GM15510 (cell line): ENCODE data around the gene MIER2.

Experiments
- POLR2A ChIP-seq: IDR thresholded peaks from 3 replicates; pipeline ENCODE4 v1.6.1; 2011; ENCODE audit warnings: borderline replicate concordance; ENCODE audit not compliant: insufficient read length; ENCODE audit errors: extremely low read depth

The MIER2 gene

GRCh38 chr19:367561-367960, 23.0 kb upstream of the MIER2 start:
- no peak for TF ChIP-seq POLR2A

GRCh38 chr19:366951-367350, 22.4 kb upstream of the MIER2 start:
- TF ChIP-seq POLR2A = no peak

GRCh38 chr19:366205-366783, 21.7 kb upstream of the MIER2 start:
- no peak for TF ChIP-seq POLR2A

- TF ChIP-seq POLR2A = no peak
Measured at GRCh38 chr19:364496-365287, 20.1 kb upstream of the MIER2 start.

DNA sequence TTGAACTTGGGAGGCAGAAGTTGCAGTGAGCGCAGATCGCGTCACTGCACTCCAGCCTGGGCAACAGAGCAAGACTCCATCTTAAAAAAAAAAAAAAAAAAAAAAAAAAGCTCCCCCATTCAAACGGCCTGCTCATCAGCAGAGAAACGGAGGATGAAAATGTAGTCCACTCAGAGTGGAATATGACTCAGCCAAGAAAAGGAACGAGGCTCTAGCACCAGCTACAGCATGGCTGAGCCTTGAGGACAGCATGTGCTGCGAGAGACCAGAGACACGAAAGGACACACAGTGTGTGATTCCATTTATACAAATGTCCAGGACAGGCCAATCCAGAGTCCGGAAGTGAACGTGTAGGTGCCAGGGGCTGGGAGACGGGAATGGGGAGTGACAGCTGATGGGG, 18.1 kb upstream of the MIER2 start:
- no peak for TF ChIP-seq POLR2A

GRCh38 chr19:362154-362553, 17.6 kb upstream of the MIER2 start:
- no peak for TF ChIP-seq POLR2A

- TF ChIP-seq POLR2A = no peak
Measured at GRCh38 chr19:359653-359925, 15.0 kb upstream of the MIER2 start.

DNA sequence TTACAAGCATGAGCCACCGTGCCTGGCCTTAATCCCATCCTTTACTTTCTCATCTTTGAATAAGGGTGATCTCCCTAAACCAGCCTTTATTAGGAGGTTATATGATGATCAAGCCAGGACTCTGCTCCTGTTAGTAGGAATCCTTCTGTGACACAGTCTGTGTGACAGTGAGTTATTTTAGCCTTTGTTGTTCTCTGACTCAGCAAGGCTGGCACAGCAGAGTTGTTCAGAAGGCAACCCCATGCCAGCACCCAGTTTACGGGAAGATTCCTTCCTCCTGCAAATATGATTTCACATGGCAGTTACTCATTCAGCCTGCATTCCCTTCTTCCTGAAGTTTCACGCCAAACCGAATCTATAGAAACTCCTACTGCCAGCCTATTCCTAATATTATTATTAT, 10.5 kb upstream of the MIER2 start:
- no peak for TF ChIP-seq POLR2A

DNA sequence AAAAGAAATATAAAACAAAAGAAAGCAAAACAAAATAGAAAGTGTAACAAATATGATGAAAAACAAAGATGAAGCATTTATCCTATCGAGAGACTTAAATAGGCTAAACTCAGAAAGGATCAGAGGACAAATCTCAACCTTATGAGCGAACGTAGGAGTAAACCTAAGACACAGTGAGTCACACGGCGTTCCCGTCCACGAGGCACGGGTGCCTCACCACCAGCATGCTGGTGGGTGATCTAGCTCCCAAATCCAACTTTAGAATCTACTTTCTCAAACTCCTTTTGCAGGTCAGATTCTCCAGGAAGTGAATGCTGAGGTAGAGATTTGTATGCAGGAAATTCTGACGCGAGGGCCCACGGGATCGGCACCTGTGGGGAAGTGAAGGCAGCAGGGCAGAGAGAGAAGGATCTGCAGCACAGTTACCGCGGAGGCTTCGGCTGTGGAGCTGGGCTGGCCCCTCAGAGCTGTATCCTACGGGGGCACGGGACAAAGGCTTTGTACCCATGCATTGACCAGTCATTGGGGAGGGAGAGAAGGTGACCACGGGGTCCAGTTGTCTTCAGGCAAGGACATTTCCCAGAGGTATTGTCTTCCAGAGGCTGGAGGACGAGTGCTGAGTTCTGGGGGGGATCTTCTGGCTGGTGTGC, 7.5 kb upstream of the MIER2 start:
- TF ChIP-seq POLR2A = no peak

DNA sequence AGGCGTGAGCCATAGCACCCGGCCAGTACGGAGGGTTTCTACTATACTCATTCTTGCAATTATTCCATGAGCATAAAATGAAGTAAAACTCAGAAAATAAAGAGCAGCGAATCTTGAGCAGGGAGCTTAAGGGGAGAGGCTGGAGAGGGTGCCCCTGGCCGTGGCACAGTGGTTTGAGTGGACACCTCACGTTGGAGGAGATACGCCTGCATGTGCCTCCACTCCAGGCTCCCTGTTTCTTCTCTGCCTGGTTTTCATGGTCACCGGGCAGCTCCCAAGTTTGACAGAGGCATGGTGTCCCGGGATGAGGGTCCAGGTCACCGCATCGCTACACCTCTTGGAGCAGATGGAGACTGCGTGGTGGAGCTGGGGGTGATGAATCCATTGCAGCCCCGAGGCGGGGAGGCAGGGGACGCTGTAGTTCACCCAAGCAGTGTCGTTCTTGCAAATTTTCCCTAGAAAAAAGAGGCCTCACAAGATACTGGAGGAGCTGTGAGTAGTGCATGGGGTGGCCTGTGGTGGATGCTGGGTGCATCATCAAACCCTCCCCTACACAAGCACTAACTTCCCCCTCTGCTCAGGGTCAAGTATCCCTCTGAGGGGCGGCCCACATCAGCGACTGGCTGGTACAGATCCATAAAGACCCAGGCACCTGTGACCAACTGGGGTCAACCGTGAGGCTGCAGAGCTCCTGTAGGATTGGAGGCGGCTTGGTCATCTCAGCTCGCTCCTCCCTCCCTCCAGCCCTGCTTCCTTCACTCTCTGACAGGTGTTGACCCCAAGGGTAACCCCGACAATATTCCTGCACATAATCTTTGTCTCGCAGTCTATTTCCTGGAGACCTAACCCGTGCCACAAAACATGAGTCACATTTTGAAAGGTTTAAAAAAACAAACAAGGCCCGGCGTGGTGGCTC, 3.6 kb upstream of the MIER2 start:
- TF ChIP-seq POLR2A = no peak

GRCh38 chr19:345320-345879, 804 bp upstream of the MIER2 start:
- no peak for TF ChIP-seq POLR2A

DNA sequence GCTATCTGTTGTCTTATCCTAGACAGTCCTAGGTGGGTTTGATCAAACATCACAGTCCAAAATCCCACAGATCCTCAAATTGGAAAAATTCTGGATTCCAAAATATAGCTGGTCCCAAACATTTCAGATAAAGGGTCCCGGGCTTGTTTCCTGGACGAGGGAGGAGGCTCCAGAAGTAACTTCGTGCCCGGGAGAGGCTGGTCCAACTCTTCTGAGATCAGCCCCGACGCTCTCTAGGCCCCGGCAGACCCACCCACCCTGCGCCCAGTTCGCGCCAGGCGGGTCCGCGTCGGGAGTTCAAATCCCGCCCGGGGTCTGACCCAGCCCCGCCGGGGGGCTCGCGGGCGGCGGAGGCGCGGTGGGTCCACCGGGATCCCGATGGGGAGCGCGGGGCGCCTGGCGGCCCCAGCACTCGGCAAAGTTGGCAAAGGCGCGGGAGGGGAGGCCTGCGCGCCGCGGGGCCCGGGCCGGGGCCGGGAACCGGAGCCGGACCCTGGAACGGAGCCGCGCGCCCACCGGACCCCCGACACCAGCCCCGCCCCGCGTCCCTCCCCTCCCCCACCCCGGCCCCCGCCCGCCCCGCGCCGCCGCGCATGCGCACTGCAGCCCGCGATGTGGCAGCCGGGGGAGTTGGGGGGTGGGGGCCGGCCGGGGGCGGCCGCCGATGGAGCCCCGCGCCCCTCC, 513 bp downstream of the MIER2 start:
- TF ChIP-seq POLR2A = no peak

- TF ChIP-seq POLR2A = no peak
Measured at GRCh38 chr19:343451-343931, 1.1 kb downstream of the MIER2 start.

GRCh38 chr19:342801-343421, 1.7 kb downstream of the MIER2 start:
- TF ChIP-seq POLR2A = no peak
